GM18507 (cell line): ENCODE measurements around the gene TMEM182.

Experiments
- DNase-seq: peaks from one replicate; pipeline ENCODE4 v3.0.0; 2011; ENCODE audit warnings: low read depth; ENCODE audit not compliant: insufficient read length; ENCODE audit errors: extremely low spot score
- FAIRE-seq: peaks from 2 replicates; lab custom pipeline; 2011; peaks lifted over from hg19 to GRCh38; lab: Jason Lieb, UNC

The TMEM182 gene

GRCh38 chr2:102795641-102796040 lies 33.8 kb downstream of the TMEM182 start:
- DNase-seq, result no peak
- no peak for FAIRE-seq

GRCh38 chr2:102796337-102796736 lies 34.5 kb downstream of the TMEM182 start:
- FAIRE-seq (no peak), DNase-seq (no peak)

GRCh38 chr2:102797486-102797885 lies 35.7 kb downstream of the TMEM182 start:
- FAIRE-seq, result no peak
- DNase-seq, result no peak

GRCh38 chr2:102798181-102798580 lies 36.4 kb downstream of the TMEM182 start:
- DNase-seq (no peak), FAIRE-seq (no peak)

GRCh38 chr2:102801098-102801718 lies 39.4 kb downstream of the TMEM182 start:
- FAIRE-seq, result no peak
- DNase-seq, result no peak

DNA sequence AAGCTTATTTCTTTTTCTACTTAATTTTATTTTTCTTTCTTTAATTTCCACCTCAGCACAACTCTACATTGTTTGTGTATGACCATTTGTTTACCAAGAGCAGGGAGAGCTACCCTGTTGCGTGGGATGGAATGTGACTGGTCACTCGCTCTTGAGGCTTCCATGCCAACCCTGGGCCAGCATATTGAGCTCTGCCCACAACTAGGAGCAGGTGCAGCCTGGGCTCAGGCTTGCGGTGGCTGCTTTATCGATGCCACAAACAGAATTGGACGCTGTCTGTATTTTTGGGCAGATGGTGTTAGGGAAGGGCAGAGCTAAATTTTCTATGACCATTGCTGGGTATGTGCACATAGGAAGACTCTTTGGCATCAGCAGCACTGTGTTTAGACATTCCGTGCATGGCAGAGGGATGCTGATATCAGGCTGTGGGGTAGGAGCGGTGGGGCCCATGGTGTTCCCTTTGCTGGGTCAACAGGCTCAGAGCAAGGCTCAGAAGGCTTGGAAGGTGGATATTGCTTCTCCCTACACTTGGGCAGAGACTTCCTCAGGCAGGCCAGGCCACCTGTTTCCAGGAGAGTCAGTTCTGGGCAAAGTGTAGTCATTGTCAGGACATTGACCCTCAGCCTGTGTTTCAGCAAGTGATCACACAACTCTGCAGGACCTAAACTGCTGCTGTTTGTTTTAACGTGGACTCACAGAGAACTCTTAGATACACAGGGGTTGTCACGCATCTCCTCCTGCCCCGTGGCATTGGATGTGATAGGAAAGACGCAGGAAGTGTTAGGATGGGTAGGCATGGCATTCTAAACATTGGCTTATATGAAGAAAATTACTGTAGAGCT lies 40.2 kb downstream of the TMEM182 start:
- DNase-seq (no peak), FAIRE-seq (no peak)

DNA sequence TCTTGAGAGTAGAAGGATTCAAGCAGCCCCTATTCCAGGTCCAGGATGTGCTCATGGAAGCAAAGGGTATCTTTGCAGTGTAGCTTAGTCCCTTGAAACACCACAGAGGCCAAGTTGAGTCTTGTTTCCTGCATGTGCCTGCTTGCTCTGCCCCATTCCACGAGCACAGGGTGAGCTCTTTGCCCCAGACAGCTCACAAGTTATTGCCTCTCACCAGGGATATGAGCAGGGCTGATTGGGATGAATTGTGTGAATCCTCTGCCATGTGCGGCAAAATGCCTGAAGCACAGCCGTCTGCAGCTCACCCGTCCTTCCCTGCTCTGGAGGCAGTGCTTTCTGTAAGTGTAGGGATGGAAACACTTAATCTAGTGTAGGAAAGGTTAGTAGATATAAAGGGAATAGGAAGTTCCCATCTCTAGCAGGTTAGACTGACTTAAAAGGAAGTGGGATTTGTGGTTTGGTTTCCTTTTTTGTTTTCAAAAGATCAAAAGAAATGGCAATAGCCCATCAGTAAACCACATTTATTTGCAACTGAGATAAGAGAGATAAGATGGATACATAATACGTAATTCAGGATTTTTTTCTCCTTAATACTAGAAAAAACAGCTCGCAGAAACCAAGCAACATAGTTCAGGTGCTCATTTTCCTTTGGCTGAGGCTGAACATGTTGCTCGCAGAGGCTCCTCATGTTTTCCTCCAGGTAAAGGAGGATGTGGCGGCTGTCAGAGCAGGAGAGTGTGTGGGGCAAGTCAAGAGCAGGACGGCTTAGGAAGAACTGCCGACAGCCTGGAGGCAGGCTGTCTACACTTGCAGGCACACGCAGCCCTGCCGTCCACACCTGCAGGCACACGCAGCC lies 41.4 kb downstream of the TMEM182 start:
- DNase-seq, result no peak
- FAIRE-seq, result no peak

DNA sequence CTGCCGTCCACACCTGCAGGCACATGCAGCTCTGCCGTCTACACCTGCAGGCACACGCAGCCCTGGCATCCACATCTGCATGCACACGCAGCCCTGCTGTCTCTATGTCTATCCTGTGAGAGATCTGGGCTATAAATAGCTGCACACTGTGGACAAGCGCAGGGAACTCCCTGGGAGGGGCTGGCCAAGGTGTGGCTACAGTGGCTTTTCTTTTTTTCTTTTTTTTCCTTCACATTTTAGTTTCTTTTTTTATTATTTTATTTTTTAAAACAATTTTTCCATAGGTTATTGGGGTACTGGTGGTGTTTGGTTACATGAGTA lies 42.0 kb downstream of the TMEM182 start:
- FAIRE-seq (no peak), DNase-seq (no peak)

DNA sequence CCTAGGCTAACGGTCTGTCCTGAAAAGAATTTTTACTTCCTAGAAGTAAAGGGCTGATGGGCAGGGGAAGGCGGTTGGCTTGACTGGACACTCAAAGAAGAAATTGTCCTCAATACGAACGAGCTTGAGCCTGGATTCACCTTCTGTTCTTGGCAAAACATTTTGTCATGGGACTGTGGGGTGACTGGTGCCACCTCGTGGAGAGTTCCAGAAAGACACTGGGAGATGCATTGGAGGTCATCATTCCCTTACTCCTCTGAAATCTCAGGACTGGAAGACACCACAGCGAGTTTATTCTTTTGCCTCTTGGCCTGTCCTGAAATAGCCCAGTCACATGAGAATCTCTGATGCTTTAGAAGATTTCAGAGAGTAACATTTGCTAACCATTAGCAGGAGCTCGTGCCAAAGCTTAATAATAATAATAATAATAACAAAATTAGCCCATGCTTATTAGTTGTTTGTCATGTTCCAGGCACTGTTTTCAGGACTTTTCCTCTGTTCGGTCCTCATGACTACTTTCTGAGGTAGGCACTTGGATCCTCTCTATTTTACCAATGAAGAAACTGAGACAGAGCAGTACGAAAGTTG lies 44.5 kb downstream of the TMEM182 start:
- DNase-seq (peak; percentile 20), FAIRE-seq (peak; percentile 87)

DNA sequence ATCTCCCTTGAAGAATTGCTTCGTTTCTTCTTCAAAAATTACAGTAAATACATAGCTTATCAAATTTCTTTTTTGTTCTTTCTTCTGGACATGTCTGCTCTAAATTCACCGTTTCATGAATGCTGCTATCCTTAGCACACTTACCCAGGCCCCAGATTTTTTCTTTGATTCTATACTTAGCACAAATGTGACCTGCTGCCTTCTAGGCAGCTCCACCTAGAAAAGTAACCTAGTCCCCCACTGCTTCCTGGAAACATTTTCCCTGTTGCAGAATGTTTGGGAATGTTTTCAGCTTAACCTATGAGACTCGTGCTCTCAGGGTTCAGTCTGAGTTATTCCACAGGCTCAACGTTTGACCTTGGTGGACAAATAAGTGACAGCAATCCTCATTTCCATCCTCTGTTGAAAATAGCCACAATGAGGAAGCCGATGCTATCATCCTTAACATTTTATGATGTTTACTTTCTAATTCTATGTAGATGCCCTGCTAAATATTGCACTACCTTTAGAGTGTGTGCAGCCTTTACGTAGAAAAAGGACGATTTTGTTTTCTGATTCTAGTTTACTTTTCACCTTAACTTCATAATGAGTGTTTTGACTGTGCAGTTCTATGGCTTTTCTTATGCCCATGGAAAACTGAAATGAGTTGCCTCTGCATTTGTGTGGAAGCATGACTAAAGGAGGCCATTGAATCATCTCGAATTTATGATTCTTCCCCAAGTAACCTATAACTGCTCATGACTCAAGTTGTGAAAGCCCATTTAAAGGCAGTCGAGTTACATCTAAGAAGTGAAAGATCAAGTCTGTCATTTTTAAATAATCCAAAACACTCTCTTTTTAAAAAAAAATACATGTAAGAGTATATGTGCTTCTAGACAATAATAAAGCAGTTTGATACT lies 47.7 kb downstream of the TMEM182 start:
- FAIRE-seq (no peak), DNase-seq (no peak)

GRCh38 chr2:102815285-102815684 lies 53.5 kb downstream of the TMEM182 start:
- no peak for DNase-seq
- FAIRE-seq, result no peak

- FAIRE-seq, result no peak
These were observed 65.1 kb downstream of the TMEM182 start for GRCh38 chr2:102826904-102827303.

DNA sequence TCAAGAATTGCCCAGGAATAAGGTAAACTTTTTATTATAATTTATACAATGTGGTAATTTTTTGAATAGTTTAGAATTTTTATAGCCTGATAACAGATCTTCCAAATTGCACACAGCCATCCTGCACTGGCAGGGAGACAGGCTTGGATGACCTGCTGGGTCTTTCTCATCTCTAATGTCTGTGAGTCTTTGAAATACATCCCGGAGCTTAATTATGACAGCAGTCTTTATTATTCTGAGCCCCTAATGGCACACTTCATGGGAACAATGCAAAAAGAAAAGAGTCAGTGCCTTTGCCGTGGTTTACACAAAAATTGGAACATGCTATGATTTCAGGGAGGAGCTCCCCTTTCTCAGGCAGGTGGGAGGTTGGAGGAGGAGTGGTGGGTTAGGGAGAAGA lies 71.0 kb downstream of the TMEM182 start:
- DNase-seq (no peak), FAIRE-seq (no peak)

More at GRCh38 chr2:102826904-102827303, 65.1 kb downstream of the TMEM182 start:
- no peak for DNase-seq

GRCh38 chr2:102834523-102835273 lies 72.9 kb downstream of the TMEM182 start:
- no peak for FAIRE-seq

DNA sequence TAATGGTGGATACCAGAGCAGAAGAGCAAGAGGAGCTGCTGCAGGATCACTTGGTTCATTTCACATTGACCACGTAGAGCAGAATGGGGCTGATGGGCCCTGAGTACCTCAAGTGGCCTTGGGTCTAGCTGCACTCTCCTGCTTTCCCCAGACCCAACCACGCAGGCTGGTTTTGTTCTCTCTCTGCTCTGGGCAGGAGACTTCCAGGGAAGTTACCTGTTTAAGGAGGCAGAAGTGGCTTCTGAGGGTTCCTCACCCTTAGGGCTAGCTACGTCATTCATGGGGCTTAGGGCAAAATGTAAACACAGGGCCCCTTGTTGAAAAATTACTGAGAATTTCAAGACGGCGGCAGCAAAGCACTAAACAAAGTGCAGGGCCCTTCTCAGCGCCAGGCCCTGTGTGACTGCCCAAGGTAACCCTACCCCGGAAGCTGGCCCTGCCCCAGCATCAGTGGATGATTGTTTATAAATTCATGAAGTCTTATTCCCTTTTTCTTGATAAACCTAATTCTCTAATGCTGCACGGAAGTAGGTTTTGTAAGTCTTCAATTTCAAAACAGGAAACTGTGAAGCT lies 75.9 kb downstream of the TMEM182 start:
- DNase-seq (no peak), FAIRE-seq (no peak)

More at GRCh38 chr2:102834523-102835273, 72.9 kb downstream of the TMEM182 start:
- no peak for DNase-seq

DNA sequence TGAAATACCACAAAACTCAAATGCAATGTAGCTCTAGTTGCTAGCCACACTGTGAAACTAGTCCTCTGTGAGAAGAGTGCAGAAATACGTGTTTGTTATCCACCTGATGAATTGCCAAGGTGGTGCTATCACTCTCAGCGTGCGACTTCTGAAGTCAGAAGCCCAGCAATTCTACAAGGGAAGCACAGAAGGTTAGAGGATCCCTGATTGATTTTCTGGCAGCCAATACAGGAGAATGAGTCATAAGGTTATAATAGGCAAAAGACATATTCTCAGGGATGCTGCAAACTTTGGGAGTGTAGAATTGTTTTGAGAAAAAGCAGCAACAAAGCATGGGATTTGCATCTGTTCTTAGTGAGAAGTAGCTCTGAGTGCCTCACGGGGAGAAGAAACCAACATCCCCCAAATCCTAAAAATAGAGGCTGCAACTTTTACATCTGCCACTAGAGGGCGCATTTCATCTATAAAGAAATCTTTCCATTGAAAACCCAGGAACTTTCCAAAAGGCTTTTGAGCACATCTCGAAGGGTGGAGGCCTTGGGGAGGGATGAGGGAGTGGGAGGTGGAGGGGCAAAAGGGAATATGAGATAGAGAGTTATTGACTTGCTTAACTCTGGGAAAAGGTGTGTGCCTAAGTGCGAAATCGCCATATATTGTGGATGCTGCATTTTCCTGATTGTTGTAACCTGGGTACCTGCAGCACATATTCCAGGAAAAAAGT lies 78.0 kb downstream of the TMEM182 start:
- FAIRE-seq, result peak; percentile 24
- DNase-seq, result no peak

GRCh38 chr2:102841107-102841840 lies 79.4 kb downstream of the TMEM182 start:
- FAIRE-seq (peak; percentile 67), DNase-seq (peak; percentile 7)
